Esophagus muscularis mucosa (tissue), 3 donors: ENCODE data around the gene TEX12.

Experiments used
- CTCF ChIP-seq, 3 experiments: fragments of 200-600 bp in 2 of 3; fragments of 450-650 bp in 1 of 3; sonication (generic) in 2 of 3; IDR thresholded peaks; one replicate each; pipeline ENCODE4 v1.5.1; 2017 to 2019; ENCODE audit warnings: antibody characterized with exemption in 3 of 3, mild to moderate bottlenecking in 2 of 3, moderate library complexity in 1 of 3
- POLR2AphosphoS5 ChIP-seq, 2 donors: sonication (generic); formaldehyde crosslinking; IDR thresholded peaks; one replicate each; pipeline ENCODE4 v1.6.1; 2017; ENCODE audit warnings: antibody characterized with exemption in 2 of 2

GRCh38 chr11:112129656-112130055 lies 37.5 kb upstream of the TEX12 start:
- no peak for TF ChIP-seq CTCF (IDR thresholded peaks at IDR 0.05)
- TF ChIP-seq POLR2AphosphoS5 (IDR thresholded peaks at IDR 0.05) = no peak
